ENCODE data around the gene PRR5L. TPM values are rescaled to one million over a fixed set of nuclear protein-coding genes. Genes with fewer than 3 reads are reported as not detected.

PRR5L gene
- total and polyA plus RNA-seq, 5 donors from 2014 or later, result 0.76 to 15.1 (median 1.1) TPM; not detected in 1

- peaks cover 0 to 3% (median 0%) of the 10 kb centered on the region in 7 donors for H3K9me3 Mint-ChIP-seq
- H3K4me3 ChIP-seq (ENCODE audit: low read depth, low read length), result no peak overlapping the region
- H3K4me1 ChIP-seq (ENCODE audit: control insufficient read depth, insufficient read depth, low read length, poor library complexity, severe bottlenecking), result peaks cover 3% of the 10 kb centered on the region
- H3K27ac Mint-ChIP-seq, result no peak overlapping the region
- H3K27me3 ChIP-seq (ENCODE audit: control insufficient read depth, insufficient read depth, low read length), result no peaks in the 10 kb centered on the region
- no peak overlapping the region for H3K27ac ChIP-seq (ENCODE audit: insufficient read depth, low read length, poor library complexity, severe bottlenecking)
- H3K4me3 Mint-ChIP-seq, result no peak overlapping the region
- peaks cover 0 to 14% (median 6%) of the 10 kb centered on the region in 4 donors for H3K4me1 Mint-ChIP-seq
- H3K27me3 Mint-ChIP-seq, result peaks cover 5% of the 10 kb centered on the region
- no peaks in the 10 kb centered on the region for H3K36me3 Mint-ChIP-seq
- DNase-seq (peak in 1 of 3 donors; percentile 22), ATAC-seq (ENCODE audit: low read depth in 2 of 2) (no peak)
- no peaks in the 10 kb centered on the region for H3K9me3 ChIP-seq (ENCODE audit: control insufficient read depth in 2 of 2, low read length in 2 of 2)
- no peaks in the 10 kb centered on the region for H3K36me3 ChIP-seq (ENCODE audit: control insufficient read depth, insufficient read depth, low read length)
These were observed 58.3 kb downstream of the PRR5L start for GRCh38 chr11:36354221-36355003.

GRCh38 chr11:36356201-36356600 lies 60.1 kb downstream of the PRR5L start:
- Histone ChIP-seq H3K27ac (ENCODE audit: insufficient read depth, low read length, poor library complexity, severe bottlenecking) (no peak overlapping the region), H3K27me3 (ENCODE audit: control insufficient read depth, insufficient read depth, low read length) (no peaks in the 10 kb centered on the region), H3K4me3 (ENCODE audit: low read depth, low read length) (no peak overlapping the region), H3K36me3 (ENCODE audit: control insufficient read depth, insufficient read depth, low read length) (no peaks in the 10 kb centered on the region), H3K4me1 (ENCODE audit: control insufficient read depth, insufficient read depth, low read length, poor library complexity, severe bottlenecking) (peaks cover 15% of the 10 kb centered on the region), H3K9me3 (ENCODE audit: control insufficient read depth in 2 of 2, low read length in 2 of 2) (no peaks in the 10 kb centered on the region)
- H3K9me3 Mint-ChIP-seq, result peaks cover 0 to 3% (median 0%) of the 10 kb centered on the region in 7 donors
- no peaks in the 10 kb centered on the region for H3K36me3 Mint-ChIP-seq
- peaks cover 5% of the 10 kb centered on the region for H3K27me3 Mint-ChIP-seq
- H3K4me1 Mint-ChIP-seq, result peaks cover 0 to 19% (median 16%) of the 10 kb centered on the region in 4 donors
- DNase-seq (no peak), ATAC-seq (ENCODE audit: low read depth in 2 of 2) (no peak)
- no peak overlapping the region for H3K27ac Mint-ChIP-seq
- H3K4me3 Mint-ChIP-seq, result no peak overlapping the region

GRCh38 chr11:36357831-36358230 lies 61.7 kb downstream of the PRR5L start:
- H3K4me1 ChIP-seq (ENCODE audit: control insufficient read depth, insufficient read depth, low read length, poor library complexity, severe bottlenecking), result peaks cover 15% of the 10 kb centered on the region

DNA sequence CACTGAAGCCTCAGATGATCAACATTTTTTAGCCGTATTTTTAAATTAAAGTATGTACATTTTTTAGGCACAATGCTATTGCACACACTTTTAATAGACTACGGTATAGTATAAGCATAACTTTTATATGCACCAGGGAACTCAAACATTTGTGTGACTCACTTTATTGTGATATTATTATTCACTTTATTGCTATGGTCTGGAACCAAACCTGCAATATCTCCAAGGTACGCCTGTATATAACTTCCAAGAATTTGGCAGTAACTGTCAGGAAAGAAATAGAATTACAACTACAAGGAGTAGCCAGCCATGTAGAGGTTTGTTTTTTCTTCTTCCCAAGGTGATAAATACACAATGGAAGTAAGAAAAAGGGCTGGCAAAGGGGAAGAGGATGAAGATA lies 62.3 kb downstream of the PRR5L start:
- no peak overlapping the region for H3K4me3 Mint-ChIP-seq

More at GRCh38 chr11:36357831-36358230, 61.7 kb downstream of the PRR5L start:
- H3K27me3 ChIP-seq (ENCODE audit: control insufficient read depth, insufficient read depth, low read length), result no peaks in the 10 kb centered on the region
- Mint-ChIP-seq H3K36me3 (no peaks in the 10 kb centered on the region), H3K9me3 (no peaks in the 10 kb centered on the region), H3K27me3 (peaks cover 10% of the 10 kb centered on the region), H3K4me1 (peaks cover 0 to 22% (median 16%) of the 10 kb centered on the region in 4 donors), H3K27ac (no peak overlapping the region), H3K4me3 (no peak overlapping the region)
- ATAC-seq (ENCODE audit: low read depth in 2 of 2) (no peak), DNase-seq (no peak)
- H3K36me3 ChIP-seq (ENCODE audit: control insufficient read depth, insufficient read depth, low read length), result no peaks in the 10 kb centered on the region
- H3K4me3 ChIP-seq (ENCODE audit: low read depth, low read length), result no peak overlapping the region
- no peak overlapping the region for H3K27ac ChIP-seq (ENCODE audit: insufficient read depth, low read length, poor library complexity, severe bottlenecking)
- H3K9me3 ChIP-seq (ENCODE audit: control insufficient read depth in 2 of 2, low read length in 2 of 2), result no peaks in the 10 kb centered on the region

DNA sequence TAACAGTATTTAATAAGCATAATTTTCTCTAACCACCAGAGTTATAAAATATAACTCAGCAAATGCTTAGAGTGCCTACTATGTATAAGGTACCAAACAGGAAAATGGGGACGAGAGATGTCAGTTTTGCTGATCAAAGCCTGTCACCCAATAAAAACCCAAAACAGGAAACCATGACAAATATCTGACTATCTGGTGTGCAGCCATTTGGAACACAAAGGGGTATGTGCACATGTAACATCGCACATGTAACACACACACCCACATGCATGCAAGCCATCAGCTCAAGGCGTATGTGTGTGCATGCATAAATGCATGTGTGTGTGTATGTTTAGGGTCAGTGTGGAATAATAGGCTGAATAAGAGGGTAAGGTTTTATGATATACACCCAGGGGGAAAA lies 64.2 kb downstream of the PRR5L start:
- no peaks in the 10 kb centered on the region for H3K36me3 Mint-ChIP-seq
- Histone ChIP-seq H3K27me3 (ENCODE audit: control insufficient read depth, insufficient read depth, low read length) (peaks cover 2% of the 10 kb centered on the region), H3K9me3 (ENCODE audit: control insufficient read depth in 2 of 2, low read length in 2 of 2) (no peaks in the 10 kb centered on the region), H3K36me3 (ENCODE audit: control insufficient read depth, insufficient read depth, low read length) (no peaks in the 10 kb centered on the region), H3K27ac (ENCODE audit: insufficient read depth, low read length, poor library complexity, severe bottlenecking) (no peak overlapping the region), H3K4me3 (ENCODE audit: low read depth, low read length) (peak overlapping the region; percentile 49), H3K4me1 (ENCODE audit: control insufficient read depth, insufficient read depth, low read length, poor library complexity, severe bottlenecking) (peaks cover 15% of the 10 kb centered on the region)
- peak overlapping the region in 2 of 3 donors; percentile 21 to 52 for H3K27ac Mint-ChIP-seq
- DNase-seq (peak in 1 of 3 donors; percentile 34), ATAC-seq (ENCODE audit: low read depth in 2 of 2) (no peak)
- no peaks in the 10 kb centered on the region for H3K9me3 Mint-ChIP-seq
- H3K4me1 Mint-ChIP-seq, result peaks cover 0 to 19% (median 10%) of the 10 kb centered on the region in 4 donors
- peaks cover 21% of the 10 kb centered on the region for H3K27me3 Mint-ChIP-seq
- no peak overlapping the region for H3K4me3 Mint-ChIP-seq

More for the DNA sequence above, 62.3 kb downstream of the PRR5L start:
- no peak overlapping the region for H3K4me3 ChIP-seq (ENCODE audit: low read depth, low read length)
- DNase-seq (no peak), ATAC-seq (ENCODE audit: low read depth in 2 of 2) (no peak)
- Mint-ChIP-seq H3K27me3 (peaks cover 10% of the 10 kb centered on the region), H3K4me1 (peaks cover 0 to 22% (median 15%) of the 10 kb centered on the region in 4 donors), H3K27ac (no peak overlapping the region), H3K36me3 (no peaks in the 10 kb centered on the region), H3K9me3 (no peaks in the 10 kb centered on the region)
- no peaks in the 10 kb centered on the region for H3K36me3 ChIP-seq (ENCODE audit: control insufficient read depth, insufficient read depth, low read length)
- no peaks in the 10 kb centered on the region for H3K27me3 ChIP-seq (ENCODE audit: control insufficient read depth, insufficient read depth, low read length)
- no peak overlapping the region for H3K27ac ChIP-seq (ENCODE audit: insufficient read depth, low read length, poor library complexity, severe bottlenecking)
- H3K9me3 ChIP-seq (ENCODE audit: control insufficient read depth in 2 of 2, low read length in 2 of 2), result no peaks in the 10 kb centered on the region
- H3K4me1 ChIP-seq (ENCODE audit: control insufficient read depth, insufficient read depth, low read length, poor library complexity, severe bottlenecking), result peaks cover 15% of the 10 kb centered on the region

DNA sequence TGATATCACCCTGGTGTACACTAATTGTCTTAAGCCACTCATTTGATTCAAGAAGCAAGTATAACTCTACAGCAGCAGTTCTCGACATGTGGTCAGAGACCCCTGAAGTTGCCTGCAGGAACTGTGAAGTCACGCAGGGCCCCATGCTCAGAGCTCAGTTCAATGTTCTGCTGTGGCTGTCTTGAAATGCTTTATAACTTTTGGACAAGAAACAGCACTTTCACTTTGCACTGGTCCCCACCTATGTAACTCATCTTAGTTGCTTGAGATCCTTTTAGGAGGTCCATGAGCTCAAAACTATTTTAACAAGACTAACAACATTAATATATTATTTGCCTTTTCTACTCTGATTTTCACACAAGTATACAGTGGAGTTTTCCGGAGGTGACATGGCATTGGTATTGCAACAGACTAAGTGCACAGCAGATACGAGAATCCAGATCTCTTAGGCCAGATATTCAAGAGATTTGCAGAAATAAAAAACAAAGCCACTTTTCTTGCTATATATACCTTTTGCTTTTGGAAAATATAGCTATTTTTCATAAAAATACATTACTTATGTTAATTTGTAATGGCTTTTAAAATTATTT lies 64.8 kb downstream of the PRR5L start:
- no peak overlapping the region for H3K27ac ChIP-seq (ENCODE audit: insufficient read depth, low read length, poor library complexity, severe bottlenecking)
- H3K27ac Mint-ChIP-seq, result peak overlapping the region in 2 of 3 donors; percentile 21 to 52
- peaks cover 15% of the 10 kb centered on the region for H3K4me1 ChIP-seq (ENCODE audit: control insufficient read depth, insufficient read depth, low read length, poor library complexity, severe bottlenecking)
- peaks cover 4% of the 10 kb centered on the region for H3K27me3 ChIP-seq (ENCODE audit: control insufficient read depth, insufficient read depth, low read length)
- peaks cover 21% of the 10 kb centered on the region for H3K27me3 Mint-ChIP-seq
- H3K4me1 Mint-ChIP-seq, result peaks cover 0 to 19% (median 10%) of the 10 kb centered on the region in 4 donors
- ATAC-seq (ENCODE audit: low read depth in 2 of 2) (no peak), DNase-seq (peak in 1 of 3 donors; percentile 24)
- H3K9me3 Mint-ChIP-seq, result no peaks in the 10 kb centered on the region
- no peak overlapping the region for H3K4me3 Mint-ChIP-seq
- H3K9me3 ChIP-seq (ENCODE audit: control insufficient read depth in 2 of 2, low read length in 2 of 2), result no peaks in the 10 kb centered on the region
- peak overlapping the region; percentile 49 for H3K4me3 ChIP-seq (ENCODE audit: low read depth, low read length)
- H3K36me3 ChIP-seq (ENCODE audit: control insufficient read depth, insufficient read depth, low read length), result no peaks in the 10 kb centered on the region
- H3K36me3 Mint-ChIP-seq, result no peaks in the 10 kb centered on the region

DNA sequence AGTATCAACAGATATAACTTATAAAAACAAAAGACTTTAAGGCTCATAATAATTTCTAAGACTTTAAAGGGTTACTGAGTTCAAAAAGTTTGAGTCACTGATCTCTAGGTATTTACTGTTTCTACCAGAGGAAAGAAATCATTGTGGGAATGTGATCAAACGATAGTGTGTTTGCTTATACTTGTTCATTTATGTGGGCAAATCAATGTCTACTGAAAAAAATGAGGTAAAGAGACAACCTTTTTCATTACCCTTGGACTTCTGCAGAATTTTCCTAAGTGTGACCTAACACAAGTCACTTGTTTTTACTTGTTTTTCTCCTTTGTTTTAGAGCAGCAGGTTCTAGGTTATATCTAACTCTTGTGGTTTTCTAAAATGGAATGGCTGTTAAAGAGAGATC lies 65.4 kb downstream of the PRR5L start:
- H3K4me3 ChIP-seq (ENCODE audit: low read depth, low read length), result no peak overlapping the region
- Mint-ChIP-seq H3K27me3 (peaks cover 27% of the 10 kb centered on the region), H3K36me3 (no peaks in the 10 kb centered on the region), H3K4me1 (peaks cover 0 to 19% (median 10%) of the 10 kb centered on the region in 4 donors), H3K27ac (no peak overlapping the region), H3K4me3 (no peak overlapping the region), H3K9me3 (no peaks in the 10 kb centered on the region)
- ATAC-seq (ENCODE audit: low read depth in 2 of 2), result no peak
- H3K27ac ChIP-seq (ENCODE audit: insufficient read depth, low read length, poor library complexity, severe bottlenecking), result no peak overlapping the region
- H3K4me1 ChIP-seq (ENCODE audit: control insufficient read depth, insufficient read depth, low read length, poor library complexity, severe bottlenecking), result peaks cover 15% of the 10 kb centered on the region
- peaks cover 4% of the 10 kb centered on the region for H3K27me3 ChIP-seq (ENCODE audit: control insufficient read depth, insufficient read depth, low read length)
- DNase-seq, result no peak
- no peaks in the 10 kb centered on the region for H3K36me3 ChIP-seq (ENCODE audit: control insufficient read depth, insufficient read depth, low read length)
- no peaks in the 10 kb centered on the region for H3K9me3 ChIP-seq (ENCODE audit: control insufficient read depth in 2 of 2, low read length in 2 of 2)
